Type B pancreatic cell (in vitro differentiated cells): ENCODE results near the gene PTOV1. TPM values are rescaled to one million over a fixed set of nuclear protein-coding genes. Genes with fewer than 3 reads are reported as not detected.

Experiments used
- DNase-seq: peaks from one replicate; pipeline ENCODE4 v3.0.0; 2021; ENCODE audit warnings: mixed read lengths; ENCODE audit not compliant: unreplicated experiment; ENCODE audit errors: extremely low spot score
- H3K27ac Mint-ChIP-seq: 2 replicates; pipeline ENCODE4 v1.8.0; 2021; ENCODE audit warnings: mild to moderate bottlenecking, mixed read lengths
- H3K27me3 Mint-ChIP-seq: 2 replicates; pipeline ENCODE4 v1.8.0; 2021; ENCODE audit warnings: mixed read lengths
- H3K36me3 Mint-ChIP-seq: 2 replicates; pipeline ENCODE4 v1.8.0; 2021; ENCODE audit warnings: mixed read lengths
- H3K4me1 Mint-ChIP-seq: one replicate; pipeline ENCODE4 v1.8.0; 2021; ENCODE audit warnings: mixed read lengths; ENCODE audit not compliant: unreplicated experiment
- H3K4me3 Mint-ChIP-seq: 2 replicates; pipeline ENCODE4 v1.8.0; 2021; ENCODE audit warnings: mild to moderate bottlenecking, mixed read lengths
- H3K9me3 Mint-ChIP-seq: 2 replicates; pipeline ENCODE4 v1.8.0; 2021; ENCODE audit warnings: mixed read lengths
- long read RNA-seq: library from polyadenylated mRNA; unstranded; transcript quantifications from one replicate; pipeline ENCODE4 v2.0.0, GENCODE V29; 2020
- total RNA-seq: library from RNA; stranded (reverse); gene quantifications from 2 replicates; pipeline ENCODE4 v1.2.1, GENCODE V29; 2021; ENCODE audit warnings: low replicate concordance
- TF ChIP-seq, protein P1 (sequence below): fragments of 200-600 bp; sonication (generic); conservative IDR thresholded peaks from 2 replicates; pipeline ENCODE4 v1.5.0; 2021; ENCODE audit warnings: antibody characterized with exemption, mild to moderate bottlenecking

The PTOV1 gene
- 248 and 388 TPM in 2 replicates for total RNA-seq
- long read RNA-seq, partial matches to known transcripts = 8 of 17 reads
- long read RNA-seq, other reads (novel, unspliced or antisense) = 5 of 17 reads

DNA sequence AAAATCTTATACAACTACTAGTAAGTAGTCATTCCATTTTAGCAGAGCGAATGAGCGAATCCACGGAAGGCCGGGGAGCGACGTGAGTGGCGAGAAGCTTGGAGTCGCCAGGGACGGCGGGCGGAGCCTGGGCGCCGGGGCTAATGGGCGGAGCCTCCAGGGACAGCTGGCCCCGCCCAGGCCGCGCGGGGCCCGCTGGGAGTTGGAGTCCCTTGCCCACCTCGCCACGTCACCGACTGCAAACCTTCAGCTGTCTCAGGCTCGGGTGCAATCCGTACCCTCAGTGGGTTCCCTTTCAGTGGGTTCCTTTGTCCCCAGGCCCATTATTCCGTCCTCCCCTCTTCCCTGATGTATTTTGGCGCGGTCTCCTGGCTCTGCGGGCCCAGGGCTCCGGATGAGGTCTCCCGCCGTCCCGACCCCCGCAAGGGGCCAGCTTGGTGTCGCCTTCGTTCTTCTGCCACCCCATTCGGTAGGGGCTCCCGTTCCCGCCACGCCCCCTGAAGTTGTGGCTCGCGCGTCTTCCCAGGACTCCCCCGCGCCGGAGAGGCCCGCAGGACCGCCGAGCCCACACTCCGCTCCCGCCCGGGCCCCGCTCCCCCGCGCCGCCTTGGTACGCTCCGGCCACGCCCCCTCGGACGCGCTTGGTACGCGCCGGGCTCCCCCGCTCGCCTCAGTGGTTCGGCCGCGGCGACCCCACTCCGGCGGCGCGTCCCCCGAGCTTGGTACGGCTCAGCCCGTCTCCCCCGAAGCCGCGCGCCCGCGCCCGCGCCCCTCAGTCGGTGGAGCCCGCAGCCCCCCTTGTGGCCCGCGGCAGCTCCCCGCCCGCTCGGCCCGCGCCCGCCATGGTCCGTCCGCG lies at the start of gene PTOV1:
Gene PTOV1, plus strand, starts transcription at position 673 of the 856 bp plus-strand sequence.
- TF ChIP-seq, protein P1, sequence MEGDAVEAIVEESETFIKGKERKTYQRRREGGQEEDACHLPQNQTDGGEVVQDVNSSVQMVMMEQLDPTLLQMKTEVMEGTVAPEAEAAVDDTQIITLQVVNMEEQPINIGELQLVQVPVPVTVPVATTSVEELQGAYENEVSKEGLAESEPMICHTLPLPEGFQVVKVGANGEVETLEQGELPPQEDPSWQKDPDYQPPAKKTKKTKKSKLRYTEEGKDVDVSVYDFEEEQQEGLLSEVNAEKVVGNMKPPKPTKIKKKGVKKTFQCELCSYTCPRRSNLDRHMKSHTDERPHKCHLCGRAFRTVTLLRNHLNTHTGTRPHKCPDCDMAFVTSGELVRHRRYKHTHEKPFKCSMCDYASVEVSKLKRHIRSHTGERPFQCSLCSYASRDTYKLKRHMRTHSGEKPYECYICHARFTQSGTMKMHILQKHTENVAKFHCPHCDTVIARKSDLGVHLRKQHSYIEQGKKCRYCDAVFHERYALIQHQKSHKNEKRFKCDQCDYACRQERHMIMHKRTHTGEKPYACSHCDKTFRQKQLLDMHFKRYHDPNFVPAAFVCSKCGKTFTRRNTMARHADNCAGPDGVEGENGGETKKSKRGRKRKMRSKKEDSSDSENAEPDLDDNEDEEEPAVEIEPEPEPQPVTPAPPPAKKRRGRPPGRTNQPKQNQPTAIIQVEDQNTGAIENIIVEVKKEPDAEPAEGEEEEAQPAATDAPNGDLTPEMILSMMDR = no peak
- H3K27me3 Mint-ChIP-seq = no peaks in the 10 kb centered on the region
- peaks cover 3% of the 10 kb centered on the region for H3K9me3 Mint-ChIP-seq
- H3K36me3 Mint-ChIP-seq = peaks cover 21% of the 10 kb centered on the region
- peak; percentile 95 for DNase-seq
- peak within 1 kb of the TSS; percentile 94 for H3K27ac Mint-ChIP-seq
- peaks cover 18% of the 10 kb centered on the region for H3K4me1 Mint-ChIP-seq
- peak within 1 kb of the TSS; percentile 94 for H3K4me3 Mint-ChIP-seq

DNA sequence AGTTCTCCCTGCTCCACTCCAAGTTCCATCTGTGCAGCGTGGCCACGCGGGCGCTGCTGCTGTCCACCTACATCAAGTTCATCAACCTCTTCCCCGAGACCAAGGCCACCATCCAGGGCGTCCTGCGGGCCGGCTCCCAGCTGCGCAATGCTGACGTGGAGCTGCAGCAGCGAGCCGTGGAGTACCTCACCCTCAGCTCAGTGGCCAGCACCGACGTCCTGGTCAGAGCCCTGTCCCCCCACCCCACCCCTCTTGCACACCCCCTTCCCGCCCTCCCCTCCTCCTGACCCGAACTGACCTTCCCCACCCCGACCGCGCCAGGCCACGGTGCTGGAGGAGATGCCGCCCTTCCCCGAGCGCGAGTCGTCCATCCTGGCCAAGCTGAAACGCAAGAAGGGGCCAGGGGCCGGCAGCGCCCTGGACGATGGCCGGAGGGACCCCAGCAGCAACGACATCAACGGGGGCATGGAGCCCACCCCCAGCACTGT lies 49.5 kb upstream of the PTOV1 start:
- H3K27me3 Mint-ChIP-seq = no peaks in the 10 kb centered on the region

DNA sequence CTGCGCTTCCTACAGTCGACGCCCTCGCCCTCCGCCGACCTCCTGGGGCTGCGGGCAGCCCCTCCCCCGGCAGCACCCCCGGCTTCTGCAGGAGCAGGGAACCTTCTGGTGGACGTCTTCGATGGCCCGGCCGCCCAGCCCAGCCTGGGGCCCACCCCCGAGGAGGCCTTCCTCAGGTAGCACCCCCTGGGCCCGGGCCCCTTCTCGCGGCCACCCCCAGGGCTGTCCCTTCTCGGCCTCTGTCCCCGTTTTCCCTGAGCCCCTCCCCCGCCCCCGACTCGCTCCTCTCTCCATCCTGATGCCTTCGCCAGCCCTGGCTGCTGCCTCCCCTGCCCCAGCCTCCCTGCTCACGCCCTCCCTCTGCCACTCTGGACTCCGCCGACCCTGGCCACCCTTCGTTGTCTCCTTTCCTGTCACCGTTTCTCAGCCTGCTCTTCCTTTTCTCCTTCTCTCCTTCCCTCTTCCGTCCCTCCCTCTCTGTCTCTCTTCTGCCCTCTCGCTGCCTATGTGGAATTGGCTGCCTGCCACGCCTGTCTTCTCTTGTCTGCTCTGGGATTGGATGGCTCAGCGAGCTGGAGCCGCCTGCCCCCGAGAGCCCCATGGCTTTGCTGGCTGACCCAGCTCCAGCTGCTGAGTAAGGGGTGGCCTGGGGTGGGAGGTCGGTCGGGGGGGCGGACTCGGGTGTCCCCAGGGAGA lies 48.8 kb upstream of the PTOV1 start:
- Mint-ChIP-seq H3K4me3 (peak overlapping the region; percentile 67), H3K36me3 (peaks cover 6% of the 10 kb centered on the region), H3K9me3 (no peaks in the 10 kb centered on the region), H3K27ac (no peak overlapping the region), H3K27me3 (no peaks in the 10 kb centered on the region), H3K4me1 (peaks cover 9% of the 10 kb centered on the region)
- no peak for DNase-seq
- TF ChIP-seq, protein P1 = peak; percentile 23

More for the DNA sequence above, 49.5 kb upstream of the PTOV1 start:
- Mint-ChIP-seq H3K4me1 (peaks cover 8% of the 10 kb centered on the region), H3K36me3 (peaks cover 9% of the 10 kb centered on the region), H3K4me3 (no peak overlapping the region), H3K9me3 (no peaks in the 10 kb centered on the region), H3K27ac (no peak overlapping the region)
- no peak for DNase-seq
- TF ChIP-seq, protein P1 = no peak

DNA sequence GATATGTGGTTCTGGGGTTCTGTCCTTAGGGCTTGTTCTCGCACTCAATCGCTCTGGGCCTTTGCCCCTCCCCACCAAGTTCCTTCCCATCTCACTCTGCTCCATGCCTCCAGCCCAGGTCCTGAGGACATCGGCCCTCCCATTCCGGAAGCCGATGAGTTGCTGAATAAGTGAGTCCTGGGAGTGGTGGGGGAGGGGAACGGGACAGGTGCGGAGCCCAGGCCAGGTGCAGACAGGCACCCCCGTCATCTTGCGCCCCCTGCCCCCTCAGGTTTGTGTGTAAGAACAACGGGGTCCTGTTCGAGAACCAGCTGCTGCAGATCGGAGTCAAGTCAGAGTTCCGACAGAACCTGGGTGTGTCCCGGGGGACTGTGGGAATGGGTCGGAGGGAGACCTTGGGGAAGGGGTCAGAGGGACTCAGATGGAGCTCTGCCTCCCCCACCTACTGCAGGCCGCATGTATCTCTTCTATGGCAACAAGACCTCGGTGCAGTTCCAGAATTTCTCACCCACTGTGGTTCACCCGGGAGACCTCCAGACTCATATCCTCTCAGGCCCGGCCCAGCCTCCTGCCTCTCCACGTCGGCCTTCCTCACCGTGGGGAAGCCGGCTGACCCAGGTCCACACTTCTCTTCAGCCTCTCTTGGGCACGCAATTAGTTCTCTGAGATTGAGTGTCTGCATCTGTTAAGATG lies 48.0 kb upstream of the PTOV1 start:
- DNase-seq = no peak
- H3K27ac Mint-ChIP-seq = no peak overlapping the region
- H3K9me3 Mint-ChIP-seq = no peaks in the 10 kb centered on the region
- H3K27me3 Mint-ChIP-seq = no peaks in the 10 kb centered on the region
- no peak overlapping the region for H3K4me3 Mint-ChIP-seq
- peaks cover 6% of the 10 kb centered on the region for H3K36me3 Mint-ChIP-seq
- TF ChIP-seq, protein P1 = no peak
- peaks cover 9% of the 10 kb centered on the region for H3K4me1 Mint-ChIP-seq

DNA sequence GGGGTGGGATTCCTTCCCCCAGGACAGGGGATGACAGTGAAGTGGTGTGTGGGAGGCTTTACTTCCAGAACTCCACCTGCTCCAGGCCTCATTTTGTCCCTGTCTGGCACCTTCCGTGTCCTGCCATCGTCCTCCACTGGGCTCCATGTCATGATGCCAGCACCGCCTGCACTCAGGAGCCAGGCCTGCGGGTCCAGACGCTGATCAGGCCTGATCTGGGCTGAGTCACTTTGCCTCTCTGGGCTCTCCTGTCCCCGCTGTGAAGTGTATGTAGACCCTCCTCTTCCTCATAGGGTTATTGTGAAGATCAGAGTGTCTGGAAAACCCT lies 47.5 kb upstream of the PTOV1 start:
- DNase-seq = no peak
- Mint-ChIP-seq H3K4me1 (peaks cover 9% of the 10 kb centered on the region), H3K36me3 (peaks cover 6% of the 10 kb centered on the region), H3K9me3 (no peaks in the 10 kb centered on the region), H3K4me3 (no peak overlapping the region), H3K27me3 (no peaks in the 10 kb centered on the region), H3K27ac (no peak overlapping the region)
- TF ChIP-seq, protein P1 = no peak
